Nephron progenitor cell (in vitro differentiated cells): ENCODE results near the gene RORC.
A peak's percentile ranks its signal among the peaks of the same experiment; 100 is the strongest.

Source experiments
- DNase-seq: peaks from one replicate; pipeline ENCODE4 v3.0.0; 2021
- H3K27ac Mint-ChIP-seq: 2 replicates; pipeline ENCODE4 v1.8.0; 2021; ENCODE audit warnings: mild to moderate bottlenecking, moderate library complexity, mixed read lengths
- H3K27me3 Mint-ChIP-seq: 2 replicates; pipeline ENCODE4 v1.8.0; 2021; ENCODE audit warnings: mild to moderate bottlenecking, low read depth, mixed read lengths; ENCODE audit not compliant: poor library complexity
- H3K36me3 Mint-ChIP-seq: 2 replicates; pipeline ENCODE4 v1.8.0; 2021; ENCODE audit warnings: low read depth, mixed read lengths
- H3K4me1 Mint-ChIP-seq: 2 replicates; pipeline ENCODE4 v1.8.0; 2021; ENCODE audit warnings: mixed read lengths
- H3K4me3 Mint-ChIP-seq: 2 replicates; pipeline ENCODE4 v1.8.0; 2021; ENCODE audit warnings: mild to moderate bottlenecking, moderate library complexity, mixed read lengths
- H3K9me3 Mint-ChIP-seq: 2 replicates; pipeline ENCODE4 v1.8.0; 2021; ENCODE audit warnings: mild to moderate bottlenecking, moderate library complexity, mixed read lengths
- TF ChIP-seq, protein P1 (sequence below): fragments of 200-600 bp; sonication (generic); IDR thresholded peaks from 2 replicates; pipeline ENCODE4 v1.5.0; 2021; ENCODE audit warnings: antibody characterized with exemption

The RORC gene

DNA sequence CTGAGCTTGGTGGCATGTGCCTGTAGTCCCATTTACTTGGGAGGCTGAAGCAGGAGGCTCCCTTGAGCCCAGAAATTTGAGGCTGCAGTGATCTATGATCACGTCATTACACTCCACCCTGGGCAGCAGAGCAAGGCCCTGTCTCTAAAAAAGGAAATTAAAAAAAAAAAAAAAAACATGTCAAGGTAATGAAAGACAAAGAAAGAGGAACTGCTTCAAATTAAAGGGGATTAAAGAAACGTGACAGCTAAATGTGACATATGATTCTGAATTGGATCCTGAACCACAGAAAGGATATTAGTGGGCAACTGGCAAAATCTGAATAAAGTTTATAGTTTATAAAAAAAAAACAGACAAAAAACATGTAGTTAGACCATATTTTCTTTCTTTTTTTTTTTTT, 11.8 kb upstream of the RORC start:
- Mint-ChIP-seq H3K9me3 (no peaks in the 10 kb centered on the region), H3K27ac (no peak overlapping the region), H3K27me3 (peaks cover 64% of the 10 kb centered on the region), H3K4me1 (peaks cover 11% of the 10 kb centered on the region), H3K4me3 (no peak overlapping the region), H3K36me3 (no peaks in the 10 kb centered on the region)
- TF ChIP-seq, protein P1, sequence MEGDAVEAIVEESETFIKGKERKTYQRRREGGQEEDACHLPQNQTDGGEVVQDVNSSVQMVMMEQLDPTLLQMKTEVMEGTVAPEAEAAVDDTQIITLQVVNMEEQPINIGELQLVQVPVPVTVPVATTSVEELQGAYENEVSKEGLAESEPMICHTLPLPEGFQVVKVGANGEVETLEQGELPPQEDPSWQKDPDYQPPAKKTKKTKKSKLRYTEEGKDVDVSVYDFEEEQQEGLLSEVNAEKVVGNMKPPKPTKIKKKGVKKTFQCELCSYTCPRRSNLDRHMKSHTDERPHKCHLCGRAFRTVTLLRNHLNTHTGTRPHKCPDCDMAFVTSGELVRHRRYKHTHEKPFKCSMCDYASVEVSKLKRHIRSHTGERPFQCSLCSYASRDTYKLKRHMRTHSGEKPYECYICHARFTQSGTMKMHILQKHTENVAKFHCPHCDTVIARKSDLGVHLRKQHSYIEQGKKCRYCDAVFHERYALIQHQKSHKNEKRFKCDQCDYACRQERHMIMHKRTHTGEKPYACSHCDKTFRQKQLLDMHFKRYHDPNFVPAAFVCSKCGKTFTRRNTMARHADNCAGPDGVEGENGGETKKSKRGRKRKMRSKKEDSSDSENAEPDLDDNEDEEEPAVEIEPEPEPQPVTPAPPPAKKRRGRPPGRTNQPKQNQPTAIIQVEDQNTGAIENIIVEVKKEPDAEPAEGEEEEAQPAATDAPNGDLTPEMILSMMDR: no peak
- no peak for DNase-seq

DNA sequence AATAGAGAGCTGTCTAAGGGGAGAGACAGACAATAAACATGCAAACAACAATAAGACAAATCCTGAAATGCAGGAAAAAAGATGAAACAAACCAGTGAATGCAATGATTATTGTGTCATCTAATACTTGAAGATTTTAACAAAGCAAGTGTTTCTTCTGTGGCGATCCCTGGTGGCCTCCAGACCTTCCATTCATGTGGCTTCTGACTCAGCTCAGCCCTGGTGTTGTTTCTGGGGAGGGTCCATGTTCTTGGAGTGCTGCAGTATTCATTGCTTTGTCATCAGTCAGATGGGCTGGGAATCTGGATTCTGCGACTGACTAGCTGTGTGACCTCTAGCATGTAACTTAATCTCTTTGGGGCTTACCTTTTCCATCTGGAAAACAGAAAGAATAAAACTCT, 9.5 kb upstream of the RORC start:
- peaks cover 79% of the 10 kb centered on the region for H3K27me3 Mint-ChIP-seq
- peaks cover 22% of the 10 kb centered on the region for H3K4me1 Mint-ChIP-seq
- TF ChIP-seq, protein P1: no peak
- DNase-seq: no peak
- no peaks in the 10 kb centered on the region for H3K36me3 Mint-ChIP-seq
- no peaks in the 10 kb centered on the region for H3K9me3 Mint-ChIP-seq
- no peak overlapping the region for H3K27ac Mint-ChIP-seq
- no peak overlapping the region for H3K4me3 Mint-ChIP-seq

DNA sequence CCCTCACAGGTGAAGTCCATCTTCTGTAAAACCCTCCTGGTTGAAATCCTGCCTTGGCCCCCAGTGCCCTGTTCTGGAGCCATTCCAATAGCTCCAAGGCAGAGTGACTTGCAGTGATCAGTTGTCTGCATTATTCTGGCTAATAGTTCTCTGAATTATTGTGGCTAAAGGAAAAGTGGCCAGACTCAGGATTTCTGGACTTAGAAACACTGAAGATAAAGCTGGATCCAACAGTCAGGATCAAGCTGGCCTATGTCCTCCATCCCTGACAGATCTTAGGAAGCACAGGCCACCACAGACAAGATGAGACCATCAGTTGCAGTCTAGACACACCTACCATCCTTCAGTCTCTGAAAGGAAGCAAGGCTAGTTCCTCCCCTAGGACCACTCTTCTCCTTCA, 8.8 kb upstream of the RORC start:
- H3K4me1 Mint-ChIP-seq: peaks cover 22% of the 10 kb centered on the region
- H3K27ac Mint-ChIP-seq: no peak overlapping the region
- TF ChIP-seq, protein P1: no peak
- H3K36me3 Mint-ChIP-seq: no peaks in the 10 kb centered on the region
- no peaks in the 10 kb centered on the region for H3K9me3 Mint-ChIP-seq
- peak overlapping the region; percentile 77 for H3K4me3 Mint-ChIP-seq
- peaks cover 84% of the 10 kb centered on the region for H3K27me3 Mint-ChIP-seq
- DNase-seq: no peak

DNA sequence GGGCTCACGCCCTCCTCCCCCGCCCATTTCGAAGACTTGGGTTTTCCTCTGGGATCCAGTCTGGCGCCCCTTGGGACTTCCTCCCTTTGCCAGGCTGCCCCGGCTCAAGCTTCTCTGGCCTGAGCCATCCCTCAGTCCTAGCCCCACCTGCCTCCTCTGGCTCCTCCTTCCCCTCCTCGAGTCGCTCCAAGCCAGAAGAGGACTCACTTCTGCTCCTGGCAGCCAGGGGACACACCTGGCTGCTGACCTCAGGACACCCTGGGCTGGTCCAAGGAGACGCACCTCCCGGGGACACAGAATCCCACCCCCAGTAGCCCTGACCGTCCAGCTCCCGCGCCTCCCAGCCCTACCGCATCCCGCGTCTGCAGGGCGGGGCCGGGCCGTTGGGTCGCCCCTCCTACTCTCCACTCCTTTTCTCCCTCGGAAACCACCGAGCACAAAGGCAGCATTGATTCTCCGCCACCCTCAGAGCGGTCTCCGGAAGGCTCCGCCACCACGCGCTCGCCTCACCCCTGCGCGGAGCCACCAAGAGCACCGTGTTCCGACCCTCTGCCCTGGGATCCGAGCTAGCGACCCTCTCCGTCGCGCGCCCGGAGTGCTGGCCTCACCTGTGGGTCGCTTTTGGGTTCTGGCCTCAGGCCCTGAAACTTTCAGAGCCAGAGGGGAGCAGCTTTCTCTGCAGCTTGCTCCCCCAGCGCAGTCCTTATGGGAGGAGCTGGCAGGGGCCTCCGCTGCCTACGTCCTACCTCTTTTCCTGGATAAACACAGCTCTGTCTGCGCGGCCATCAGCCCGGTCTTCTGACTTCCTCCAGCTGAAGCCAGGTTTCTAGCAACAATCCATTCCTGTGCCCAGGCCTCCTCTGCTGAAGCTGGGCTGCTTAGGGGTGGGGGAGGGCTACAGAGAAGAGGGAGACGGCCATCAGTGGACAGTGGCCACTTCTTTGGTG, 8.1 kb upstream of the RORC start, which contains the start of gene C2CD4D:
TSS of gene C2CD4D (minus strand) at position 364 of the 947 bp plus-strand sequence. CDS start 831 bp downstream, outside the sequence.
- TF ChIP-seq, protein P1: no peak
- DNase-seq: peak; percentile 61
- Mint-ChIP-seq H3K4me1 (peaks cover 22% of the 10 kb centered on the region), H3K27ac (no peak within 1 kb of the TSS), H3K36me3 (no peaks in the 10 kb centered on the region), H3K27me3 (peaks cover 83% of the 10 kb centered on the region), H3K4me3 (peak within 1 kb of the TSS; percentile 77), H3K9me3 (no peaks in the 10 kb centered on the region)

DNA sequence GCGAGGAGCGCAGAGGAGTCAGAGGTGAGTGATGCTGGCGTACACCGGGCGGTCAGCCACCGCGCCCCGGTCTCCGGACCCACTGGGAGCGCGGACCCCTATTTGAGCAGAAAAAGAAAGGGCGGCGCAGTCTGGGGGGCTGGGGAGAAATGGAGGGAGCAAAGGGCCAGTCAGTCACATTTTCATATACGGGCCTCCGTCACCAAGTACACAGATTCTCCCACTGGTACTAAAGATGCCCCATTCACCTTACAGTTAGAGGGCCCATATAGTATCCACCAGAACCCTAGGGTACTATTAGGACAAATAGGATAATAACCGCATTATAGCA, 7.4 kb upstream of the RORC start:
- TF ChIP-seq, protein P1: no peak
- Mint-ChIP-seq H3K4me1 (peaks cover 22% of the 10 kb centered on the region), H3K9me3 (no peaks in the 10 kb centered on the region), H3K4me3 (peak overlapping the region; percentile 77), H3K27me3 (peaks cover 83% of the 10 kb centered on the region), H3K27ac (no peak overlapping the region), H3K36me3 (no peaks in the 10 kb centered on the region)
- DNase-seq: no peak
